GM12878 (cell line): ENCODE results near the gene ZNF581. TPM values are rescaled to one million over a fixed set of nuclear protein-coding genes. Genes with fewer than 3 reads are reported as not detected.
A peak's percentile ranks its signal among the peaks of the same experiment; 100 is the strongest.

ENCODE experiments used
- ATAC-seq: fragments of 200-7000 bp; cut with Tn5 transposase; 3 replicates; pipeline ENCODE4 v1.9.1; 2020; ENCODE audit warnings: mild to moderate bottlenecking, moderate library complexity
- BruUV-seq: library from RNA; stranded (reverse); fragments of 400-500 nt; replicated peaks from 2 replicates; lab custom pipeline; 2021; lab: Mats Ljungman, UMichigan
- CTCF ChIA-PET: fragments of 300-600 bp; sonication (Branson Sonifier 250); formaldehyde crosslinking; extraction: SDS; loops from one replicate; lab custom pipeline; 2021; ENCODE audit warnings: inconsistent platforms; lab: Yijun Ruan, JAX
- POLR2A ChIA-PET: fragments of 350-600 bp; formaldehyde crosslinking; extraction: SDS; loops from one replicate; lab custom pipeline; 2021; ENCODE audit warnings: inconsistent platforms; lab: Charles Lee
- RAD21 ChIA-PET: fragments of 300-600 bp; sonication (Branson Sonifier 250); formaldehyde crosslinking; loops from one replicate; lab custom pipeline; 2023; ENCODE audit warnings: antibody characterized with exemption; ENCODE audit not compliant: unreplicated experiment; lab: Charles Lee
- SMC1A ChIA-PET: fragments of 300-600 bp; sonication (Branson Sonifier 250); formaldehyde crosslinking; loops from one replicate; lab custom pipeline; 2023; ENCODE audit not compliant: unreplicated experiment, uncharacterized antibody; lab: Charles Lee
- DNase-seq: peaks from one replicate; pipeline ENCODE4 v3.0.0-alpha.2; 2011; ENCODE audit warnings: low read depth, low spot score
- FAIRE-seq: peaks from 3 replicates; lab custom pipeline; 2011; peaks lifted over from hg19 to GRCh38; lab: Jason Lieb, UNC
- H2AFZ ChIP-seq: 2 replicates; pipeline ENCODE4 v1.6.0; 2011; ENCODE audit warnings: low read depth, low read length, control low read depth; ENCODE audit not compliant: control insufficient read depth
- H3K27ac ChIP-seq: 2 replicates; pipeline ENCODE4 v1.5.1; 2011; ENCODE audit warnings: control low read depth; ENCODE audit not compliant: control insufficient read depth, insufficient read depth
- H3K27me3 ChIP-seq, 2 experiments: replicated peaks in 1 of 2; 2 replicates each; pipeline versions ENCODE4 v1.6.0 to v1.6.1; 2011; ENCODE audit warnings: low read length in 1 of 2; ENCODE audit not compliant: control insufficient read depth in 2 of 2, insufficient read depth in 2 of 2
- H3K36me3 ChIP-seq, 2 experiments: 2 replicates each; pipeline ENCODE4 v1.5.1; 2011; ENCODE audit warnings: low read length in 1 of 2; ENCODE audit not compliant: control insufficient read depth in 2 of 2, insufficient read depth in 2 of 2
- H3K4me1 ChIP-seq: 2 replicates; pipeline ENCODE4 v1.6.1; 2011; ENCODE audit warnings: mild to moderate bottlenecking, low read length, moderate library complexity, mixed read lengths; ENCODE audit not compliant: control insufficient read depth, insufficient read depth
- H3K4me2 ChIP-seq: 2 replicates; pipeline ENCODE4 v1.6.0; 2011; ENCODE audit warnings: control low read depth; ENCODE audit not compliant: control insufficient read depth, insufficient read depth
- H3K4me3 ChIP-seq: fragments of 200-600 bp; sonication (generic); 2 replicates; pipeline ENCODE4 v1.5.1; 2016
- H3K79me2 ChIP-seq: 2 replicates; pipeline ENCODE4 v1.6.0; 2011; ENCODE audit warnings: low read length; ENCODE audit not compliant: control insufficient read depth, insufficient read depth
- H3K9ac ChIP-seq: 2 replicates; pipeline ENCODE4 v1.8.0; 2011; ENCODE audit warnings: low read length, control low read depth, mixed read lengths; ENCODE audit not compliant: control insufficient read depth, insufficient read depth
- H3K9me3 ChIP-seq: replicated peaks from 3 replicates; pipeline ENCODE4 v1.5.1; 2011; ENCODE audit warnings: mild to moderate bottlenecking, low read length; ENCODE audit not compliant: control insufficient read depth, insufficient read depth
- H4K20me1 ChIP-seq: 2 replicates; pipeline ENCODE4 v1.6.0; 2011; ENCODE audit not compliant: control insufficient read depth, insufficient read depth
- BRCA1 ChIP-seq: IDR thresholded peaks from 2 replicates; pipeline ENCODE4 v1.6.1; 2011; ENCODE audit warnings: low read depth, low read length, improper control_type of control experiment
- GATAD2B ChIP-seq: fragments of 450-650 bp; conservative IDR thresholded peaks from 2 replicates; pipeline ENCODE4 v1.6.1; 2017; ENCODE audit warnings: low read depth, mild to moderate bottlenecking, moderate library complexity
- HCFC1 ChIP-seq: fragments of 150-350 bp; IDR thresholded peaks from 2 replicates; pipeline ENCODE4 v1.6.1; 2014; ENCODE audit warnings: low read length
- ZNF217 ChIP-seq: fragments of 450-650 bp; IDR thresholded peaks from 2 replicates; pipeline ENCODE4 v1.6.1; 2017; ENCODE audit warnings: antibody characterized with exemption, mild to moderate bottlenecking
- ZNF24 ChIP-seq: fragments of 450-650 bp; IDR thresholded peaks from 2 replicates; pipeline ENCODE4 v1.6.1; 2017; ENCODE audit warnings: antibody characterized with exemption, mild to moderate bottlenecking
- WGBS: methylation state at CpG from one replicate; pipeline ENCODE4 v1.1.6; 2016; ENCODE audit warnings: low lambda C conversion rate; ENCODE audit not compliant: insufficient replicate concordance, insufficient coverage; ENCODE audit errors: missing lambda C conversion rate; 5-methylcytosine and 5-hydroxymethylcytosine counted together
- in situ Hi-C: fragments of 300-500 bp; cut with MboI; formaldehyde crosslinking; loops from 9 replicates; pipeline ENCODE4 v1.14.3; 2018; ENCODE audit warnings: mixed read lengths
- intact Hi-C: fragments of 100-400 bp; cut with micrococcal nuclease; formaldehyde crosslinking; loops from one replicate; pipeline ENCODE4 v1.14.2; 2022; ENCODE audit not compliant: unreplicated experiment
- polyA plus RNA-seq, 11 experiments: library from polyadenylated mRNA; depleted of rRNA in 4 of 11; unstranded in 6 of 11; stranded (reverse) in 5 of 11; fragments of >200 nt; fragmentation: Nextera tagmentation in 4 of 11; fragmentation: Illumina TruSeq in 1 of 11; extraction: Ambion mirVana in 4 of 11; extraction: Trizol in 1 of 11; gene quantifications; 1 replicate in 1 of 11; 2 replicates in 10 of 11; pipeline versions ENCODE4 v1.2.1 to v1.2.3, GENCODE V29; 2011 to 2016; ENCODE audit warnings: inconsistent platforms in 2 of 11, missing spikeins in 2 of 11, low read depth in 1 of 11
- total RNA-seq, 4 experiments: library from RNA; depleted of rRNA in 3 of 4; stranded (reverse); fragments of >200 nt in 3 of 4; fragmentation: Illumina TruSeq in 1 of 4; extraction: Trizol in 1 of 4; gene quantifications; 2 replicates each; pipeline versions ENCODE4 v1.2.1 to v1.2.3, GENCODE V29; 2013 to 2021
- TF ChIP-seq, protein P1 (sequence below): fragments of 450-650 bp; IDR thresholded peaks from 2 replicates; pipeline ENCODE4 v1.6.1; 2016; ENCODE audit warnings: mild to moderate bottlenecking

The ZNF581 gene
- total and polyA plus RNA-seq, 10 of the 15 experiments (the other 5 are each of a cell fraction or from before 2014, with no cell fraction given), result 4.7 to 45.4 (median 22.2) TPM

DNA sequence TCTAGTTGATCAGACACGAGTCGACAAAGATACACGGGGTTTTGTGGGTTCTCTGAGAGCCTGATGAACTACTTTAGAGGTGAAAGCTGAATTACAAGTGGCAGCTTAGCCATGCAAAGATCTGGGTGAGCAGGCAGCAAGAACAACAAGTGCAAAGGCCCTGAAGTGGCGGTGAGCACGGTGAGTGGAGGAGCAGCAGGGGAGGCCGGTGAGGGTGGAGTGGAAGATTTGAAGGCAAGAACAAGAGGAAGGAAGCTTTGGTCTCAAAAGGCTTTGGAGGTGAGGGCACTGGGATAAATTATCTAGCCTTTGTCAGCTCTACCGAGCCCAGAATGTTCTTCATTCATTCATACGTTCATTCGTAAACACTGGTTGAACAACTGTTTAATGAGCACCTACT is 36.6 kb upstream of the ZNF581 start:
- H3K4me3 ChIP-seq, result peak overlapping the region; percentile 69
- POLR2A ChIA-PET, result interaction anchor here (0.6 to 2.4 kb wide), 13 partner anchors 18 to 199 kb away, joined by 3 to 21 read pairs (median 4); partner anchors contain the start of genes UBE2S, ZNF580, ZNF628 and ZNF784
- no peaks in the 10 kb centered on the region for H3K27me3 ChIP-seq
- no peak overlapping the region for H2AFZ ChIP-seq
- TF ChIP-seq ZNF24, result no peak
- TF ChIP-seq, protein P1, sequence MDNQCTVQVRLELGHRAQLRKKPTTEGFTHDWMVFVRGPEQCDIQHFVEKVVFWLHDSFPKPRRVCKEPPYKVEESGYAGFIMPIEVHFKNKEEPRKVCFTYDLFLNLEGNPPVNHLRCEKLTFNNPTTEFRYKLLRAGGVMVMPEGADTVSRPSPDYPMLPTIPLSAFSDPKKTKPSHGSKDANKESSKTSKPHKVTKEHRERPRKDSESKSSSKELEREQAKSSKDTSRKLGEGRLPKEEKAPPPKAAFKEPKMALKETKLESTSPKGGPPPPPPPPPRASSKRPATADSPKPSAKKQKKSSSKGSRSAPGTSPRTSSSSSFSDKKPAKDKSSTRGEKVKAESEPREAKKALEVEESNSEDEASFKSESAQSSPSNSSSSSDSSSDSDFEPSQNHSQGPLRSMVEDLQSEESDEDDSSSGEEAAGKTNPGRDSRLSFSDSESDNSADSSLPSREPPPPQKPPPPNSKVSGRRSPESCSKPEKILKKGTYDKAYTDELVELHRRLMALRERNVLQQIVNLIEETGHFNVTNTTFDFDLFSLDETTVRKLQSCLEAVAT, result peak; percentile 82
- peaks cover 2% of the 10 kb centered on the region; the same call in 1 of the 3 replicates for H3K9me3 ChIP-seq
- in situ Hi-C loops, result no loop called here
- H3K79me2 ChIP-seq, result peaks cover 30% of the 10 kb centered on the region
- no peak for FAIRE-seq
- no peak for ATAC-seq
- no peak for DNase-seq
- SMC1A ChIA-PET, result interaction anchor here (0.8 to 2.2 kb wide), 12 partner anchors 8 to 103 kb away, joined by 3 to 10 read pairs (median 6); partner anchors contain the start of gene ZNF784
- H3K4me2 ChIP-seq, result peak overlapping the region; percentile 86
- WGBS, result 62% methylated on average over 9 of the region's 9 CpGs
- H3K36me3 ChIP-seq, result peaks cover 0 to 12% of the 10 kb centered on the region in 2 experiments
- H3K27ac ChIP-seq, result 0 out of 2 replicates have a peak overlapping the region, but pooled peaks have one; percentile 90
- BruUV-seq, result TSS peak; percentile 51
- RAD21 ChIA-PET, result interaction anchor here (0.7 to 3.3 kb wide), 9 partner anchors 18 to 327 kb away, joined by 3 to 29 read pairs (median 5); partner anchors contain the start of genes CCDC106, HSPBP1, ZNF628 and ZNF784
- peak overlapping the region; percentile 77; the same call in 1 of the 2 replicates for H3K9ac ChIP-seq
- H4K20me1 ChIP-seq, result no peaks in the 10 kb centered on the region
- CTCF ChIA-PET, result interaction anchor here (0.6 to 4.6 kb wide), 21 partner anchors 12 to 267 kb away, joined by 3 to 76 read pairs (median 5); partner anchors contain the start of genes ISOC2, KMT5C, ZNF579 and ZNF784
- H3K4me1 ChIP-seq, result peaks cover 4% of the 10 kb centered on the region; the same call in 1 of the 2 replicates
- intact Hi-C loops, result loop anchor here (1.0 kb wide), 1 partner anchor 90 kb away; no protein-coding TSS in a partner anchor

DNA sequence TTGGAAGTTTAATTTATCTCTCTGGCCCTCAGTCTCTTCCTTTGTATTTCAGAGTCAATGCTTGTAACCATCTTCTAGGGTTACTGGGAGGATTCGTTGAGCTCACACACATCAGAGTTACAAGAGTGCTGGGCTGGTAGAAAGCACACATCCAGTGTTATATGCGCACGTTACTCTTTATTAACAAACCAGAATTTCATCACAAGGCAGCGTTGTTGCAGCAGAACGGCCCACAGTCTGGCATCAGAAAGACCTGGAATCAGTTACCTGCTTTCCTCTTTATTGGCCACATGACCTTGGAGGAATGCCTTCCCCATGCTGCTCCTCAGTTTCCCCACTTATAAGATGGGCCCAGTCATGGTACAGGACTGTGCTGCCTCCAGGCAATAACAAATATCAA is 34.1 kb upstream of the ZNF581 start:
- ChIA-PET SMC1A (no interaction called here), CTCF (interaction anchor here (0.7 kb wide), 1 partner anchor 125 kb away, joined by 3 read pairs; no protein-coding TSS in a partner anchor), RAD21 (no interaction called here), POLR2A (interaction anchor here (1.2 kb wide), 1 partner anchor 10 kb away, joined by 3 read pairs; the partner anchor contains the start of gene FIZ1)
- in situ Hi-C loops, result no loop called here
- ATAC-seq (no peak), DNase-seq (no peak), FAIRE-seq (no peak)
- no peak overlapping the region for H3K4me2 ChIP-seq
- peaks cover 2% of the 10 kb centered on the region; the same call in 1 of the 3 replicates for H3K9me3 ChIP-seq
- intact Hi-C loops, result no loop called here
- no peak overlapping the region for H3K9ac ChIP-seq
- H3K4me3 ChIP-seq, result no peak overlapping the region
- TF ChIP-seq ZNF217 (no peak), GATAD2B (no peak), HCFC1 (no peak), BRCA1 (no peak)
- peaks cover 0 to 12% of the 10 kb centered on the region in 2 experiments for H3K36me3 ChIP-seq
- no TSS peak for BruUV-seq
- WGBS, result 88% methylated on average over 5 of the region's 5 CpGs
- H2AFZ ChIP-seq, result no peak overlapping the region
- no peaks in the 10 kb centered on the region for H3K27me3 ChIP-seq
- peaks cover 7% of the 10 kb centered on the region for H3K4me1 ChIP-seq
- H3K79me2 ChIP-seq, result peaks cover 31% of the 10 kb centered on the region
- H3K27ac ChIP-seq, result no peak overlapping the region
- H4K20me1 ChIP-seq, result peaks cover 3% of the 10 kb centered on the region; the same call in 1 of the 2 replicates
